ENCODE measurements around the gene SOX15.
A peak's percentile ranks its signal among the peaks of the same experiment; 100 is the strongest.

Gene SOX15

GRCh38 chr17:7589204-7589868, 558 bp downstream of the SOX15 start:
- no peak overlapping the region for H3K4me3 Mint-ChIP-seq
- no peaks in the 10 kb centered on the region for H3K27me3 Mint-ChIP-seq
- peak; percentile 90 to 92 for ATAC-seq (replicated peaks)
- H3K4me1 Mint-ChIP-seq, result peaks cover 8 to 43% of the 10 kb centered on the region in 2 donors
- peaks cover 61 to 72% of the 10 kb centered on the region in 2 donors for H3K36me3 Mint-ChIP-seq
- no peak overlapping the region for H3K27ac Mint-ChIP-seq
- DNase-seq, result peak; percentile 48
- no peaks in the 10 kb centered on the region for H3K9me3 Mint-ChIP-seq

- no peak overlapping the region for H3K4me3 Mint-ChIP-seq
- ATAC-seq (replicated peaks) (no peak), DNase-seq (no peak)
- peaks cover 8 to 45% of the 10 kb centered on the region in 2 donors for H3K4me1 Mint-ChIP-seq
- H3K27me3 Mint-ChIP-seq, result no peaks in the 10 kb centered on the region
- H3K27ac Mint-ChIP-seq, result no peak overlapping the region
- H3K9me3 Mint-ChIP-seq, result no peaks in the 10 kb centered on the region
- peaks cover 55 to 71% of the 10 kb centered on the region in 2 donors for H3K36me3 Mint-ChIP-seq
Observed at GRCh38 chr17:7588553-7589203, 1.2 kb downstream of the SOX15 start.

GRCh38 chr17:7587420-7588151, 2.3 kb downstream of the SOX15 start:
- peak overlapping the region; percentile 59 for H3K27ac Mint-ChIP-seq
- ATAC-seq (replicated peaks), result no peak

GRCh38 chr17:7586673-7587419, 3.0 kb downstream of the SOX15 start:
- ATAC-seq (replicated peaks) (no peak), DNase-seq (no peak)
- H3K27me3 Mint-ChIP-seq, result no peaks in the 10 kb centered on the region
- H3K4me1 Mint-ChIP-seq, result peaks cover 20 to 60% of the 10 kb centered on the region in 2 donors
- no peaks in the 10 kb centered on the region for H3K9me3 Mint-ChIP-seq
- no peak overlapping the region for H3K4me3 Mint-ChIP-seq
- peaks cover 60 to 67% of the 10 kb centered on the region in 2 donors for H3K36me3 Mint-ChIP-seq
- H3K27ac Mint-ChIP-seq, result peak overlapping the region; percentile 59

More at GRCh38 chr17:7587420-7588151, 2.3 kb downstream of the SOX15 start:
- Mint-ChIP-seq H3K4me3 (no peak overlapping the region), H3K27me3 (no peaks in the 10 kb centered on the region), H3K9me3 (no peaks in the 10 kb centered on the region), H3K4me1 (peaks cover 13 to 53% of the 10 kb centered on the region in 2 donors), H3K36me3 (peaks cover 54 to 67% of the 10 kb centered on the region in 2 donors)
- DNase-seq, result no peak

GRCh38 chr17:7583253-7584109, 6.4 kb downstream of the SOX15 start, which contains the start of gene MPDU1:
TSS of gene MPDU1 (plus strand) at chr17:7583852. CDS start at chr17:7583863, 11 bp downstream.
- Mint-ChIP-seq H3K4me3 (peak within 1 kb of the TSS; percentile 95 to 97), H3K27me3 (no peaks in the 10 kb centered on the region)

GRCh38 chr17:7582396-7583252, 7.3 kb downstream of the SOX15 start:
- H3K4me1 Mint-ChIP-seq, result peaks cover 52 to 82% of the 10 kb centered on the region in 2 donors
- peak overlapping the region; percentile 95 to 97 for H3K4me3 Mint-ChIP-seq
- H3K27ac Mint-ChIP-seq, result peak overlapping the region; percentile 100
- ATAC-seq (replicated peaks) (no peak), DNase-seq (no peak)
- H3K36me3 Mint-ChIP-seq, result peaks cover 65 to 79% of the 10 kb centered on the region in 2 donors
- H3K9me3 Mint-ChIP-seq, result no peaks in the 10 kb centered on the region
- no peaks in the 10 kb centered on the region for H3K27me3 Mint-ChIP-seq

More at GRCh38 chr17:7583253-7584109, 6.4 kb downstream of the SOX15 start, which contains the start of gene MPDU1:
- ATAC-seq (replicated peaks), result peak; percentile 75 to 80
- Mint-ChIP-seq H3K36me3 (peaks cover 67 to 79% of the 10 kb centered on the region in 2 donors), H3K27ac (peak within 1 kb of the TSS; percentile 100), H3K4me1 (peaks cover 47 to 78% of the 10 kb centered on the region in 2 donors), H3K9me3 (no peaks in the 10 kb centered on the region)
- peak; percentile 95 for DNase-seq

- ATAC-seq (replicated peaks), result no peak
- Mint-ChIP-seq H3K4me3 (peak overlapping the region; percentile 15 to 56), H3K4me1 (peaks cover 62 to 92% of the 10 kb centered on the region in 2 donors), H3K27me3 (no peaks in the 10 kb centered on the region), H3K36me3 (peaks cover 70 to 85% of the 10 kb centered on the region in 2 donors), H3K9me3 (no peaks in the 10 kb centered on the region), H3K27ac (peak overlapping the region; percentile 100)
- no peak for DNase-seq
Observed at GRCh38 chr17:7580604-7581575, 9.0 kb downstream of the SOX15 start.

- H3K4me1 Mint-ChIP-seq, result peaks cover 59 to 91% of the 10 kb centered on the region in 2 donors
- ATAC-seq (replicated peaks) (peak; percentile 3 to 6), DNase-seq (no peak)
- H3K27me3 Mint-ChIP-seq, result no peaks in the 10 kb centered on the region
- no peaks in the 10 kb centered on the region for H3K9me3 Mint-ChIP-seq
- H3K4me3 Mint-ChIP-seq, result peak overlapping the region; percentile 77 to 79
- H3K27ac Mint-ChIP-seq, result peak overlapping the region; percentile 100
- H3K36me3 Mint-ChIP-seq, result peaks cover 72 to 88% of the 10 kb centered on the region in 2 donors
Observed at GRCh38 chr17:7579834-7580603, 9.9 kb downstream of the SOX15 start.

GRCh38 chr17:7579001-7579833, 10.7 kb downstream of the SOX15 start, which contains the start of gene CD68:
TSS of gene CD68 (plus strand) at chr17:7579638. CDS start at chr17:7579678, 40 bp downstream.
- H3K4me3 Mint-ChIP-seq, result peak within 1 kb of the TSS; percentile 77 to 79
- H3K4me1 Mint-ChIP-seq, result peaks cover 59 to 87% of the 10 kb centered on the region in 2 donors
- no peaks in the 10 kb centered on the region for H3K9me3 Mint-ChIP-seq
- peaks cover 72 to 90% of the 10 kb centered on the region in 2 donors for H3K36me3 Mint-ChIP-seq
- peak; percentile 83 for DNase-seq
- peak; percentile 81 to 82 for ATAC-seq (replicated peaks)
- H3K27me3 Mint-ChIP-seq, result no peaks in the 10 kb centered on the region
- peak within 1 kb of the TSS; percentile 100 for H3K27ac Mint-ChIP-seq

All from stimulated activated naive B cell treated with anti-CD40 and anti-IgM and Interleukin-4, amounts not matched to agents 10 μg/mL and 1 μg/mL and 100 μg/mL, for 72 hours (primary cell).